Measurements from ENCODE around the gene PRKAR2B.

PRKAR2B gene

GRCh38 chr7:107147464-107148393, 103.2 kb downstream of the PRKAR2B start:
- DNase-seq (ENCODE audit: low read depth) = peak; percentile 55
- no peak overlapping the region for H3K4me3 ChIP-seq (ENCODE audit: low read depth, low read length)
- no peak for TF ChIP-seq POLR2A (IDR thresholded peaks at IDR 0.05; ENCODE audit: extremely low read depth, insufficient read length)
- peak; percentile 78 for TF ChIP-seq CTCF (IDR thresholded peaks at IDR 0.05; ENCODE audit: low read depth, low read length)
- TF ChIP-seq, protein P1, sequence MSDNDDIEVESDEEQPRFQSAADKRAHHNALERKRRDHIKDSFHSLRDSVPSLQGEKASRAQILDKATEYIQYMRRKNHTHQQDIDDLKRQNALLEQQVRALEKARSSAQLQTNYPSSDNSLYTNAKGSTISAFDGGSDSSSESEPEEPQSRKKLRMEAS (IDR thresholded peaks at IDR 0.05; ENCODE audit: low read depth, low read length) = no peak
- no peak for TF ChIP-seq MYC (IDR thresholded peaks at IDR 0.05; ENCODE audit: low read depth, low read length)

- DNase-seq (ENCODE audit: low read depth) = no peak
- no peak overlapping the region for H3K4me3 ChIP-seq (ENCODE audit: low read depth, low read length)
- TF ChIP-seq POLR2A (IDR thresholded peaks at IDR 0.05; ENCODE audit: extremely low read depth, insufficient read length) = no peak
- TF ChIP-seq CTCF (IDR thresholded peaks at IDR 0.05; ENCODE audit: low read depth, low read length) = no peak
- no peak for TF ChIP-seq MYC (IDR thresholded peaks at IDR 0.05; ENCODE audit: low read depth, low read length)
- TF ChIP-seq, protein P1 (IDR thresholded peaks at IDR 0.05; ENCODE audit: low read depth, low read length) = no peak
These were observed 104.2 kb downstream of the PRKAR2B start for GRCh38 chr7:107148721-107149120.

DNA sequence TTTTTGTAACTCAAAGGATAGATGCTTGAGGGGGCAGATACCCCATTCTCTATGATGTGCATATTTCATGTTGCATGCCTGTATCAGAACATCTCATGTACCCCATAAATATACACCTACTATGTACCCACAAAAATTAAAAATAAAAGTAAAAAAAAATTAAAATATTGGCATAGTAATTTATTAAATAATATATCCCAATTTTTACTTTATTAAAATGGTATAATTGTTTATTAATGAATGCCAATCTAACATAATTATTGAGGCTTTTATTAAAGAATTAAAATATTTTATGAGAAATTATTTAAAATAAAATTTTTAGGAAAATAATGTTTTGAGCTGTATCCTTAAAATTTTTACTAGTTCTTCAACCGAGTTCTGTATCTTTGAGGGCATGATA, 105.4 kb downstream of the PRKAR2B start:
- no peak for DNase-seq (ENCODE audit: low read depth)
- TF ChIP-seq CTCF (IDR thresholded peaks at IDR 0.05; ENCODE audit: low read depth, low read length) = no peak
- no peak overlapping the region for H3K4me3 ChIP-seq (ENCODE audit: low read depth, low read length)

- no peak overlapping the region for H3K4me3 ChIP-seq (ENCODE audit: low read depth, low read length)
- peak; percentile 79 for DNase-seq (ENCODE audit: low read depth)
- TF ChIP-seq, protein P1 (IDR thresholded peaks at IDR 0.05; ENCODE audit: low read depth, low read length) = no peak
- TF ChIP-seq CTCF (IDR thresholded peaks at IDR 0.05; ENCODE audit: low read depth, low read length) = peak; percentile 54
These were observed 106.0 kb downstream of the PRKAR2B start for GRCh38 chr7:107150375-107151073.

DNA sequence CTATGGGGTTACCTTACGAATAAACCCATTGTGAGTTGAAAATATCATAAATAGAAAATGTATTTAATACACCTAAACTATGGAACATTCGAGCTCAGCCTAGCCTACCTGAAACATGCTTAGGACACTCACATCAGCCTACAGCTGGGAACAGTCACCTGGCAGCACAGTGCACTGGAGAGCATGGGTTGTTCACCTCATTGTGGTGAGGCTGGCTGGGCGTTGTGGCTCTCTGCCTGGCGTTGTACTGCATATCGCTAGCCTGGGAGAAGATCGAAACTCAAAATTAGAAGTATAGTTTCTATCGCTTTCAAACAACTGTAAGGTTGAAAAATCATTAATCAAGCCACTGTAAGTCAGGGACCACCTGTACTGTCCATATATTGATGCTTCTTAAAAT, 107.0 kb downstream of the PRKAR2B start:
- no peak overlapping the region for H3K4me3 ChIP-seq (ENCODE audit: low read depth, low read length)
- DNase-seq (ENCODE audit: low read depth) = no peak
- TF ChIP-seq POLR2A (IDR thresholded peaks at IDR 0.05; ENCODE audit: extremely low read depth, insufficient read length) (no peak), MYC (IDR thresholded peaks at IDR 0.05; ENCODE audit: low read depth, low read length) (no peak), CTCF (IDR thresholded peaks at IDR 0.05; ENCODE audit: low read depth, low read length) (no peak)
- TF ChIP-seq, protein P1 (IDR thresholded peaks at IDR 0.05; ENCODE audit: low read depth, low read length) = no peak

Data from NB4 (cell line).